Endothelial cell of umbilical vein (primary cell): ENCODE measurements around the gene CAMTA1.

ENCODE experiments used
- EZH2 ChIP-seq: IDR thresholded peaks from 2 replicates; pipeline ENCODE4 v1.6.1; 2012; ENCODE audit warnings: borderline replicate concordance, low read depth, mild to moderate bottlenecking, moderate library complexity, low read length, inconsistent platforms; ENCODE audit not compliant: severe bottlenecking
- FOS ChIP-seq: IDR thresholded peaks from 2 replicates; pipeline ENCODE4 v1.6.1; 2011; ENCODE audit warnings: mild to moderate bottlenecking, low read length, moderate library complexity, borderline replicate concordance; ENCODE audit not compliant: insufficient read depth
- GATA2 ChIP-seq: IDR thresholded peaks from 2 replicates; pipeline ENCODE4 v1.7.0; 2011; ENCODE audit warnings: low read depth, mild to moderate bottlenecking, moderate library complexity, mixed read lengths, low read length; ENCODE audit not compliant: insufficient read length, insufficient read depth
- JUN ChIP-seq: IDR thresholded peaks from 2 replicates; pipeline ENCODE4 v1.6.1; 2011; ENCODE audit warnings: borderline replicate concordance, low read depth; ENCODE audit not compliant: insufficient read length, insufficient read depth
- MYC ChIP-seq: IDR thresholded peaks from one replicate; pipeline ENCODE4 v1.6.1; 2011; ENCODE audit warnings: mild to moderate bottlenecking, low read depth, low read length
- POLR2A ChIP-seq: IDR thresholded peaks from 2 replicates; pipeline ENCODE4 v1.6.1; 2012; ENCODE audit warnings: low read depth, mild to moderate bottlenecking, control low read depth, low read length
- POLR2AphosphoS5 ChIP-seq: IDR thresholded peaks from 2 replicates; pipeline ENCODE4 v1.6.1; 2012; ENCODE audit warnings: low read depth, mild to moderate bottlenecking, control low read depth, low read length, moderate library complexity; ENCODE audit not compliant: insufficient read depth
- TF ChIP-seq, protein P1 (sequence below), 2 donors: IDR thresholded peaks; 1 replicate in 1 of 2; 2 replicates in 1 of 2; pipeline ENCODE4 v1.5.1; 2011; ENCODE audit warnings: low read length in 2 of 2, mild to moderate bottlenecking in 2 of 2, moderate library complexity in 2 of 2, control low read depth in 1 of 2, inconsistent platforms in 1 of 2, low read depth in 1 of 2; ENCODE audit not compliant: insufficient read depth in 1 of 2; ENCODE audit errors: extremely low read depth in 1 of 2
- TF ChIP-seq, protein P2 (sequence below): IDR thresholded peaks from 2 replicates; pipeline ENCODE4 v1.6.1; 2011; ENCODE audit not compliant: insufficient read depth, insufficient read length

GRCh38 chr1:7293702-7294629 is 508.7 kb downstream of the CAMTA1 start:
- TF ChIP-seq GATA2 (no peak), FOS (no peak), POLR2A (no peak), EZH2 (no peak), POLR2AphosphoS5 (no peak), MYC (no peak), JUN (no peak)
- TF ChIP-seq, protein P1, sequence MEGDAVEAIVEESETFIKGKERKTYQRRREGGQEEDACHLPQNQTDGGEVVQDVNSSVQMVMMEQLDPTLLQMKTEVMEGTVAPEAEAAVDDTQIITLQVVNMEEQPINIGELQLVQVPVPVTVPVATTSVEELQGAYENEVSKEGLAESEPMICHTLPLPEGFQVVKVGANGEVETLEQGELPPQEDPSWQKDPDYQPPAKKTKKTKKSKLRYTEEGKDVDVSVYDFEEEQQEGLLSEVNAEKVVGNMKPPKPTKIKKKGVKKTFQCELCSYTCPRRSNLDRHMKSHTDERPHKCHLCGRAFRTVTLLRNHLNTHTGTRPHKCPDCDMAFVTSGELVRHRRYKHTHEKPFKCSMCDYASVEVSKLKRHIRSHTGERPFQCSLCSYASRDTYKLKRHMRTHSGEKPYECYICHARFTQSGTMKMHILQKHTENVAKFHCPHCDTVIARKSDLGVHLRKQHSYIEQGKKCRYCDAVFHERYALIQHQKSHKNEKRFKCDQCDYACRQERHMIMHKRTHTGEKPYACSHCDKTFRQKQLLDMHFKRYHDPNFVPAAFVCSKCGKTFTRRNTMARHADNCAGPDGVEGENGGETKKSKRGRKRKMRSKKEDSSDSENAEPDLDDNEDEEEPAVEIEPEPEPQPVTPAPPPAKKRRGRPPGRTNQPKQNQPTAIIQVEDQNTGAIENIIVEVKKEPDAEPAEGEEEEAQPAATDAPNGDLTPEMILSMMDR (IDR thresholded peaks at IDR 0.05; ENCODE audit: extremely low read depth in 1 of 2, insufficient read depth in 1 of 2, low read depth in 1 of 2, low read length in 2 of 2): no peak
- TF ChIP-seq, protein P2, sequence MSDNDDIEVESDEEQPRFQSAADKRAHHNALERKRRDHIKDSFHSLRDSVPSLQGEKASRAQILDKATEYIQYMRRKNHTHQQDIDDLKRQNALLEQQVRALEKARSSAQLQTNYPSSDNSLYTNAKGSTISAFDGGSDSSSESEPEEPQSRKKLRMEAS: no peak
